Lower leg skin (tissue), 3 donors: ENCODE results near the gene UQCRHL.

Source experiments
- CTCF ChIP-seq, 3 donors: fragments of 450-650 bp; IDR thresholded peaks; one replicate each; pipeline ENCODE4 v1.5.1; 2016; ENCODE audit warnings: antibody characterized with exemption in 3 of 3, mild to moderate bottlenecking in 3 of 3, moderate library complexity in 2 of 3
- POLR2A ChIP-seq, 2 donors: fragments of 450-650 bp; IDR thresholded peaks; one replicate each; pipeline ENCODE4 v1.6.1; 2016 to 2017; ENCODE audit warnings: antibody characterized with exemption in 2 of 2, mild to moderate bottlenecking in 1 of 2, moderate library complexity in 1 of 2

- TF ChIP-seq POLR2A (IDR thresholded peaks at IDR 0.05) (no peak), CTCF (IDR thresholded peaks at IDR 0.05) (no peak)
These were observed 49.7 kb downstream of the UQCRHL start for GRCh38 chr1:15757575-15758342.
